ENCODE measurements around the gene DISC1.
"Not testable (repeated sequence)": the region's sequence is repeated elsewhere in the genome, so short reads cannot be mapped to it uniquely, and the experiment has no call there.

The DISC1 gene

GRCh38 chr1:231735941-231736340, 109.4 kb downstream of the DISC1 start:
- DNase-seq: no peak

- DNase-seq: no peak
These were observed 109.9 kb downstream of the DISC1 start for GRCh38 chr1:231736464-231736863.

GRCh38 chr1:231738554-231738953, 112.0 kb downstream of the DISC1 start:
- DNase-seq: no peak

DNA sequence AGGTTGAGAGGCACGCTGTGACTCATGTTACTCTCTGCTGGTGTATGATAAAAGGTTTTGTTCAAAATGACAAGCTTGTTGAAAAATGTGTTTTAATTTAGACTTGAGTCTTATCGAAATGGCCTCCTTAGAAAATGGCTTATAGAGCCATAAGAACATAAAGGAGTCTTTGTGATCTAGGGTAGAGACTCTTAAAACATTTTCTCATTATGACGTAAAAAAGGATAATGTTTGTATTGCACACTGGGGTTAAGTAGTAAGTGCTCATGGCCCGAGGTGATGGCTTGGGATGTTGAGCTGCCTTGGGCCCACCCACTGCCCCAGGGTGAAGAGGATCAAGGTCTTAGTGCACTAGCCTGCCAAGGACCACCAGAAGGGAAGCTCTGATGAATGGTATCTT, 117.4 kb downstream of the DISC1 start:
- no peak for DNase-seq

- DNase-seq: no peak
These were observed 122.3 kb downstream of the DISC1 start for GRCh38 chr1:231748760-231749415.

GRCh38 chr1:231750296-231750695, 123.7 kb downstream of the DISC1 start:
- no peak for DNase-seq

- no peak for DNase-seq
These were observed 124.3 kb downstream of the DISC1 start for GRCh38 chr1:231750818-231751362.

- DNase-seq: no peak
These were observed 124.8 kb downstream of the DISC1 start for GRCh38 chr1:231751415-231751814.

- DNase-seq: no peak
These were observed 126.7 kb downstream of the DISC1 start for GRCh38 chr1:231753313-231753712.

DNA sequence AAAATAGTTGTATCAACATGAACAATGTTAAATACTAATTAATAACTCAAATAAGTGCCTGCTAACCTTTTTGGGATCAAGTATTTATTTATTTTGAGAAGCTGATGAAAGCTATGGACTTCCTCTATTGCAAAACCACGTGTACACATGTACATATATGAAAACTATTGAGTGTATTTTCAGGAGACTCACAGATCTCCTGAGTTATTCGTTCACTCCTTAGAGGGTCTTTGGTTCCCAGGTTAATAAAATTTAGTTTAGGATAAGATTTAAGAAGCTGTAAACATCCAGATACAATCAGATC, 130.5 kb downstream of the DISC1 start:
- DNase-seq: no peak

GRCh38 chr1:231757759-231758158, 131.2 kb downstream of the DISC1 start:
- no peak for DNase-seq

- no peak for DNase-seq
These were observed 134.7 kb downstream of the DISC1 start for GRCh38 chr1:231761252-231761651.

DNA sequence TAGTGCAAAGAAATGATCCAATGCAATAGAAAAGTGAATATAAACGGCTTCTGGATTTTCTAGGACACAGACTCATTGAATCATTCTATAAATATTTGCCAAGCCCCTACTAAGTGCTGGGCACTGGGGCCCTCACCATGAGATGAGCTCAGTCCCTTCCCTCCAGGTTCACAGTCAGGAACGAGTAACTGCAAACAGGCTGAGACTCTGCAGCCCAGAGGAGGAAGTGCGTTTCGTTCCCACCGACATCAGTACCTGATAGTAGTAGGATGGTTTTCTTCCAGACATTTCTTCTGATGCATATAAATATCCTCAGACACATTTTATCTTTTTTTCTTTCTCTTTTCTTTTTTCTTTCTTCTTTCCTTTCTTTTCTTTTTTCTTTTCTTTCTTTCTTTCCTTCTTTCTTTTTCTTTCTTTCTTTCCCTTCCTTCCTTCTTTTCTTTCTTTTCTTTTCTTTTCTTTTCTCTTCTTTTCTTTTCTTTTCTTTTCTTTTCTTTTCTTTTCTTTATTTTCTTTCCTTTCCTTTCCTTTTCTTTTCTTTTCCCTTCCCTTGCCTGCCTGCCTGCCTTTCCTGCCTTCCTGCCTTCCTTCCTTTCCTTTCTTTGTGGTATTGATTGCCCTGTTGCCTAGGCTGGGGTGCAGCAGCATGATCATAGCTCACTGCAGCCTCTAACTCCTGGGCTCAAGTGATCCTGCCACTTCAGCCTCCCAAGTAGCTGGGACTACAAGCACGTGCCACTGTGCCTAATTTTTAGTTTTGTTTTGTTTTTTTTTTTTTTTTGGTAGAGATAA, 135.4 kb downstream of the DISC1 start:
- no peak for DNase-seq

- no peak for DNase-seq
These were observed 136.9 kb downstream of the DISC1 start for GRCh38 chr1:231763456-231763855.

DNA sequence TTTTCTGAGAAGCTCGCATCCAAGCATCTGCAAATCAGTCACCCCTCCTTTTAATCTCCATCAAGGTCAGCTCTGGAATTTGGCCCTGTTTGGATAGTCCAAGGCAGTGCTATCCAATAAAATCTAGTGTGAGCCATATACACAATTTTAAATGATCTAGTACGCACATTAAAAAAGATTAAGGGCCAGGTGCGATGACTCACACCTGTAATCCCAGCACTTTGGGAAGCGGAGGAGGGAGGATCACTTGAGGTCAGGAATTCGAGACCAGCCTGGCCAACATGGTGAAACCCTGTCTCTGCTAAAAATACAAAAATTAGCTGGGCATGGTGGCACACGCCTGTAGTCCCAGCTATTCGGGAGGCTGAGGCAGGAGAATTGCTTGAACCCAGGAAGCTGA, 139.2 kb downstream of the DISC1 start:
- not testable (repeated sequence) for DNase-seq

DNA sequence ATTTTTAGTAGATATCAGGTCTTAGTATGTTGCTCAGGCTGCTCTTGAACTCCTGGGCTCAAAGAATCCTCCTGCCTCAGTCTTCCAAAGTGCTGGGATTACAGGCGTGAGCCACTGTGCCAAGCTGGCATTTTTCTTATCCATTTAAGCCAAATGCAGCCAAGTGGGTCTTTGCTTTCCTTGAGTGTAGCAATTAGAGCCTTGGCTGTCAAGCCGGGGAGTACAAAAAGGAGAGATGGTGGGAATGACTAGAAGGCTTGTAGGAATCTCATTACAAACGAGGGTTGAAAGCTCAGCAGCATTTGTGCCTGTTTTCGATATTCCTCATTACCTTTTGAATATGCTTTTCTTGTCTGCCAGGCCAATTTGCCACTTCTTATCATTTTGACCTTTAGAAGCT, 140.9 kb downstream of the DISC1 start:
- DNase-seq: no peak

- DNase-seq: no peak
These were observed 141.8 kb downstream of the DISC1 start for GRCh38 chr1:231768416-231768815.

DNA sequence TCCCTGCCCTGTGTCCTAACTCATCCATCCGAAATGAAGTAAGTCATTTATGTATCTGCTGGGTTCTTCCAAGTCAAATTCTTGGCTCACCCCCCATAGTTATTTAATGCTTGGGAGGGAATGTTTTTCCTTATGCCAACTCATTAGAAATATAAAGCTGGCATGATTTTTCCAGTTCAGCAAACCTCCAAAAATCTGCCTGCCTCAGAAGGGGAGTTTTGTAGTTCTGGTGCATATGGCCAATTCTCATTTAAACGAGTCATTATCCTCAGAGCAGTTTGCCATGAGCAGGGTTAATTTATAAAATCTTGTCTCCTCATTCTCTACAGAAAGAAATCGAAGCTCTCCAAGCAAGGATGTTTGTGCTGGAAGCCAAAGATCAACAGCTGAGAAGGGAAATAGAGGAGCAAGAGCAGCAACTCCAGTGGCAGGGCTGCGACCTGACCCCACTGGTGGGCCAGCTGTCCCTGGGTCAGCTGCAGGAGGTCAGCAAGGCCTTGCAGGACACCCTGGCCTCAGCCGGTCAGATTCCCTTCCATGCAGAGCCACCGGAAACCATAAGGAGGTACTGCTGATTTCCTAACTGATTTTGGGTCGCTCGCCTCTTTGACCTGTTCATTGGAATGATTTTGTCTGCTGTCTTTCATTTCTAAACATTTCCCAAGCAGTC, 144.1 kb downstream of the DISC1 start:
- no peak for DNase-seq

DNA sequence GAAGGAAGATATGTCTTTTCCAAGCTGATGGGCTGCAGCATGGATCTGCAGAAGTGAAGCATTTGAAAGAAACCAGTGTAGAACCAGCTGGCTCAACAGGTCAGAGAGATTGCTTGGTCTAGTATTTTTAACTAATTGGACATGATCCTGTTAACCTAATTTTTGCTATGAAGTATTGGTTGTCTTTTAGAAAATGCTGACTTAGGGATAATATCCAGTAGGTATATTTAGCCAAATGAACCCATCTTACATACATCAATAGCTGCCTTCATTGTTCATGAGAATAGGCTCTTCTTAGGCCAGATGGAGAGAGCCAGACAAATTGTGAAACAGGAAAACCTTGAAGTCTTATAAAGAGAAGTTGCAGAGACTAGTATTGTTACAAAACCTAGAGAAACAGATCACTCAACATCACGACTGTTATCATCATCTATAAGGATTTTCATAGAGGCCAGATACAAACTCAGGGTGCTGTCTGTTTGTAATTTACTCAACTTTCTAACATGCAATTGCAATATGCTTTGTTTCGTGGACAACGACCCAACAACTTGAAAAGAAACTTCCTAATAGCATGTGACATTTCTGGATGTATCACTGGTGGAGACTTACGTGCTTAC, 148.2 kb downstream of the DISC1 start:
- no peak for DNase-seq

DNA sequence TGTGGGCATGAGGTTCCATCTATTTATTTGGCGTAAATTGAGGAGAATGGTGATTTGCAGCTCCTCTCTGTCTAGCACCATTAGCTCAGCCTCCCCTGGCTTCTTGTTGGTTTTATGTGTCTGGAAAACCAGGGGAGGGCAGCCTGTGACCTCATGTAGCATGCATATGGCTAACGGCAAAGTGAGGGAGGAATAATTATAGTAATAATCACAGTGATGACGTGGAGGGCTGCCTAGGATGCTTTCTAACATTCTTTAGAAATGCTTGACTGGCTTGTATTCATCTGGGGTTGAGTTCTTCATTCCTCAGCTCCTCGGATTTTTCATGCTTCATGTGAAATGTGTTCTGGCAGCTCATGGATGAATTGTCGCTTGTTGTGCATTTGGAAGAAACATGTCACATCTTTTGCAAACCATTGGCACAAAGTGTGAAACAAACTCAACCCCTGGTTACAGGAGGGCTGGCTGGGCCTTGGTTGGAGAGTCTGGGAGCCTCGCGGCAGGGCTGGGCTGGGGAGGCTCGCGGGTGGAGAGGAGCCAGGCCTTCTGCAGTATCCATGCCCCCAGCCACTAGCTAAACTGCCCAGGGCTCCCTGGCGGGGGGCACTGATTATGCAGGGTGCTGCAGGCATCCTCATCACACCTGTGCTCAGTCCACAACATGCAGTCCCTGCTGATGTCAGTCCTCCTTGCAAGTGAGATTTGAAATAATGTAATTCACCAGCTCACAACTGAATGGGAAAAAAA, 149.6 kb downstream of the DISC1 start:
- DNase-seq: no peak

DNA sequence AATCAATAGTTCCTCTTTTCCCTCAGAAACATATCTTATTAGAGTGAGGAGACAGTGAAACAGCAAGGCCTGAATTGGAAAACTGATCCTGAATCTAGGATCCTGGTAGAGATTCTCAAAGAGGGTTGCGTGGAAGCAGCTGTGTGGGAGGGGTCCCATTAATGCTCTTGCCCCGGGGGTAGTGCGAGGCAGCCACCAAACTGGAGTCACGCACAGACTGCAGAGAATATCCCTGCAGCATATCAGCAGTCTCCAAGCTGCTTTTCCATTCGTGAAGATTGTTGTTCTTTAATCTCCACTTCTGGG, 150.1 kb downstream of the DISC1 start:
- no peak for DNase-seq

- DNase-seq: no peak
These were observed 151.6 kb downstream of the DISC1 start for GRCh38 chr1:231778009-231778719.
